H1 (cell line): ENCODE results near the gene VEGFC. TPM values are rescaled to one million over a fixed set of nuclear protein-coding genes. Genes with fewer than 3 reads are reported as not detected.

Source experiments
- CBX5 ChIP-seq: fragments of 300-800, 300-1000 bp; sonication (generic); IDR thresholded peaks from 2 replicates; pipeline ENCODE4 v1.7.1; 2016; ENCODE audit warnings: antibody characterized with exemption, low read length, low read depth
- RXRA ChIP-seq: IDR thresholded peaks from 2 replicates; pipeline ENCODE4 v1.6.1; 2011; ENCODE audit warnings: low read depth, mild to moderate bottlenecking, low read length, moderate library complexity; ENCODE audit not compliant: insufficient read depth
- SP1 ChIP-seq: IDR thresholded peaks from 2 replicates; pipeline ENCODE4 v1.6.1; 2011; ENCODE audit warnings: low read depth, low read length
- USF2 ChIP-seq: IDR thresholded peaks from 2 replicates; pipeline ENCODE4 v1.6.1; 2011; ENCODE audit warnings: low read length, improper control_type of control experiment
- polyA plus RNA-seq, 7 experiments: library from polyadenylated mRNA; depleted of rRNA in 3 of 7; stranded (reverse) in 5 of 7; unstranded in 2 of 7; fragments of >200 nt in 5 of 7; fragments of 200-250 nt in 2 of 7; gene quantifications; 1 replicate in 5 of 7; 2 replicates in 1 of 7; 4 replicates in 1 of 7; pipeline versions ENCODE4 v1.2.1 to v1.2.3, GENCODE V29; 2011 to 2013; ENCODE audit warnings: missing spikeins in 2 of 7, mixed read lengths in 2 of 7
- total RNA-seq: library from RNA; stranded (reverse); fragmentation: NEBNext Ultra II Directional; extraction: Animal tissue kit (Norgen Biotek cat#: 25700); gene quantifications from 2 replicates; pipeline ENCODE4 v1.2.1, GENCODE V29; 2021

VEGFC gene
- total and polyA plus RNA-seq, 2 of the 8 experiments (the other 6 are each of a cell fraction or from before 2014, with no cell fraction given), result 0.53 to 1.4 TPM

GRCh38 chr4:176794151-176794550, 1.4 kb upstream of the VEGFC start (continued):
- no peak for TF ChIP-seq CBX5
- no peak for TF ChIP-seq SP1
- TF ChIP-seq RXRA, result no peak
- no peak for TF ChIP-seq USF2
- TF ChIP-seq, all 59 proteins: peak for 0
